OCI-LY7 (cell line): Measurements from ENCODE around the gene C10orf90. TPM values are rescaled to one million over a fixed set of nuclear protein-coding genes. Genes with fewer than 3 reads are reported as not detected.
A peak's percentile ranks its signal among the peaks of the same experiment; 100 is the strongest.

Experiments
- BruUV-seq: library from RNA; stranded (reverse); fragments of 400-500 nt; replicated peaks from 2 replicates; lab custom pipeline; 2021; lab: Mats Ljungman, UMichigan
- CTCF ChIA-PET: fragments of 300-600 bp; sonication (Branson Sonifier 250); formaldehyde crosslinking; loops from one replicate; lab custom pipeline; 2022; ENCODE audit warnings: antibody characterized with exemption; ENCODE audit not compliant: unreplicated experiment; lab: Charles Lee
- POLR2A ChIA-PET: fragments of 300-600 bp; sonication (Branson Sonifier 250); formaldehyde crosslinking; loops from one replicate; lab custom pipeline; 2022; ENCODE audit warnings: antibody characterized with exemption; lab: Charles Lee
- DNase-seq: peaks from one replicate; pipeline ENCODE4 v3.0.0-alpha.2; 2015; ENCODE audit warnings: low spot score
- H2AFZ ChIP-seq: fragments of 200-600 bp; sonication (generic), shearing (Covaris generic); 2 replicates; pipeline ENCODE4 v1.6.1; 2014; ENCODE audit warnings: mild to moderate bottlenecking, antibody characterized with exemption, low read length, moderate library complexity
- H3K27ac ChIP-seq: fragments of 200-600 bp; sonication (generic); 2 replicates; pipeline ENCODE4 v1.5.1; 2014; ENCODE audit warnings: mixed run types, low read depth, mild to moderate bottlenecking, moderate library complexity, low read length, inconsistent platforms; ENCODE audit not compliant: poor library complexity, severe bottlenecking
- H3K36me3 ChIP-seq: fragments of 200-600 bp; sonication (generic); 2 replicates; pipeline ENCODE4 v1.6.1; 2014; ENCODE audit warnings: mild to moderate bottlenecking, antibody characterized with exemption, low read length, moderate library complexity, mixed read lengths; ENCODE audit not compliant: insufficient read depth
- H3K4me1 ChIP-seq: fragments of 200-600 bp; sonication (generic); 2 replicates; pipeline ENCODE4 v1.5.1; 2014; ENCODE audit warnings: mild to moderate bottlenecking, low read length; ENCODE audit not compliant: insufficient read depth, poor library complexity, severe bottlenecking
- H3K4me2 ChIP-seq: fragments of 200-600 bp; sonication (generic); 2 replicates; pipeline ENCODE4 v1.6.1; 2014; ENCODE audit warnings: mild to moderate bottlenecking, low read length
- H3K4me3 ChIP-seq: fragments of 200-600 bp; sonication (generic); 2 replicates; pipeline ENCODE4 v1.5.1; 2014; ENCODE audit warnings: mild to moderate bottlenecking, low read depth, low read length; ENCODE audit not compliant: poor library complexity, severe bottlenecking
- H3K79me2 ChIP-seq: fragments of 200-600 bp; sonication (generic); 2 replicates; pipeline ENCODE4 v1.6.1; 2016; ENCODE audit warnings: low read depth, mild to moderate bottlenecking, low read length, moderate library complexity, mixed read lengths; ENCODE audit not compliant: insufficient read depth
- H3K9me2 ChIP-seq: fragments of 200-600 bp; sonication (generic); 2 replicates; pipeline ENCODE4 v1.6.1; 2016; ENCODE audit warnings: mild to moderate bottlenecking, low read length, mixed read lengths; ENCODE audit not compliant: insufficient read depth
- H3K9me3 ChIP-seq: fragments of 200-600 bp; sonication (generic); 2 replicates; pipeline ENCODE4 v1.6.1; 2014; ENCODE audit warnings: mild to moderate bottlenecking, mixed run types, low read length, mixed read lengths
- H4K20me1 ChIP-seq: fragments of 200-600 bp; sonication (generic); 2 replicates; pipeline ENCODE4 v1.6.1; 2014; ENCODE audit warnings: mild to moderate bottlenecking, antibody characterized with exemption, low read length, moderate library complexity, mixed read lengths; ENCODE audit not compliant: insufficient read depth
- EZH2phosphoT487 ChIP-seq: fragments of 200-600 bp; sonication (generic); IDR thresholded peaks from 2 replicates; pipeline ENCODE4 v1.6.1; 2018; ENCODE audit warnings: low read depth, borderline replicate concordance, mild to moderate bottlenecking, mixed run types, antibody characterized with exemption, low read length, moderate library complexity, mixed read lengths
- intact Hi-C: fragments of 100-400 bp; cut with micrococcal nuclease; formaldehyde crosslinking; loops from one replicate; pipeline ENCODE4 v1.10.0; 2022; ENCODE audit not compliant: unreplicated experiment
- total RNA-seq, 2 experiments: library from RNA; depleted of rRNA in 1 of 2; stranded (reverse); fragments of >200 nt in 1 of 2; shearing (Covaris generic) in 1 of 2; gene quantifications; 2 replicates each; pipeline ENCODE4 v1.2.3, GENCODE V29; 2014 to 2022
- TF ChIP-seq, protein P1 (sequence below): fragments of 200-600 bp; sonication (generic); conservative IDR thresholded peaks from 2 replicates; pipeline ENCODE4 v1.5.1; 2014; ENCODE audit warnings: mild to moderate bottlenecking, antibody characterized with exemption, low read length, moderate library complexity, mixed read lengths

The C10orf90 gene
- total RNA-seq, 2 experiments from 2014 or later = not detected

DNA sequence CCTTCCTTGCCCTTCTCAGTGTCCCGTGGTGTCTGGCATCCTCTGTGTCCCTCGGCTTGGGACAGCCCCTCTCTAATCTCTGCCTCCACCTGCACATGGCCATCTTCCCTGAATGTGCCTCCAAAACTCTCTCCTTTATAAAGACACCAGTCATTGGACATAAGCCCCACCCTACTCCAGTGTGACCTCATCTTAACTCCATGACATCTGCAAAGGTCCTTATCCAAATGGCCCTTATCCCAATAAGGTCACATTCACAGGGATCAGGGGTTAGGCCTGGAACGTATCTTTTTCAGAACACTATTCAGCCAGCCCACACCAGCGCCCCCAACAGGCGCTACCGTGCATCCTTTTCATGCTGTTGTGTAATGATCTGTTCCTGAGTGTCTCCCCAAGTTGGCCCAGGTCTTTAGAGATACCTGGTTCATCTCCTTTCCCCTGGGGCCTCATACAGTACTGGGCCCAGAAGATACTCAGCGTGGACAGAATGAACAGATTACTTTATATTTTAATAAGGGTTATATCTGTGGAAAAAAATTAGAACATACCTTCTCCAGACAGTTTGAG is 149.7 kb downstream of the C10orf90 start:
- no peaks in the 10 kb centered on the region for H3K4me1 ChIP-seq
- BruUV-seq = no TSS peak
- no peaks in the 10 kb centered on the region for H3K79me2 ChIP-seq
- POLR2A ChIA-PET = interaction anchor here (0.6 kb wide), 1 partner anchor 14 kb away, joined by 4 read pairs; no protein-coding TSS in a partner anchor
- H3K27ac ChIP-seq = no peak overlapping the region
- H3K9me3 ChIP-seq = no peaks in the 10 kb centered on the region
- H2AFZ ChIP-seq = no peak overlapping the region
- TF ChIP-seq EZH2phosphoT487 = no peak
- TF ChIP-seq, protein P1, sequence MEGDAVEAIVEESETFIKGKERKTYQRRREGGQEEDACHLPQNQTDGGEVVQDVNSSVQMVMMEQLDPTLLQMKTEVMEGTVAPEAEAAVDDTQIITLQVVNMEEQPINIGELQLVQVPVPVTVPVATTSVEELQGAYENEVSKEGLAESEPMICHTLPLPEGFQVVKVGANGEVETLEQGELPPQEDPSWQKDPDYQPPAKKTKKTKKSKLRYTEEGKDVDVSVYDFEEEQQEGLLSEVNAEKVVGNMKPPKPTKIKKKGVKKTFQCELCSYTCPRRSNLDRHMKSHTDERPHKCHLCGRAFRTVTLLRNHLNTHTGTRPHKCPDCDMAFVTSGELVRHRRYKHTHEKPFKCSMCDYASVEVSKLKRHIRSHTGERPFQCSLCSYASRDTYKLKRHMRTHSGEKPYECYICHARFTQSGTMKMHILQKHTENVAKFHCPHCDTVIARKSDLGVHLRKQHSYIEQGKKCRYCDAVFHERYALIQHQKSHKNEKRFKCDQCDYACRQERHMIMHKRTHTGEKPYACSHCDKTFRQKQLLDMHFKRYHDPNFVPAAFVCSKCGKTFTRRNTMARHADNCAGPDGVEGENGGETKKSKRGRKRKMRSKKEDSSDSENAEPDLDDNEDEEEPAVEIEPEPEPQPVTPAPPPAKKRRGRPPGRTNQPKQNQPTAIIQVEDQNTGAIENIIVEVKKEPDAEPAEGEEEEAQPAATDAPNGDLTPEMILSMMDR = 0 out of 2 replicates have a peak, but pooled peaks have one; percentile 30
- no peaks in the 10 kb centered on the region for H3K9me2 ChIP-seq
- H3K4me3 ChIP-seq = no peak overlapping the region
- H4K20me1 ChIP-seq = no peaks in the 10 kb centered on the region
- no peak for DNase-seq
- H3K4me2 ChIP-seq = no peak overlapping the region
- CTCF ChIA-PET = no interaction called here
- intact Hi-C loops = no loop called here
- no peaks in the 10 kb centered on the region for H3K36me3 ChIP-seq

DNA sequence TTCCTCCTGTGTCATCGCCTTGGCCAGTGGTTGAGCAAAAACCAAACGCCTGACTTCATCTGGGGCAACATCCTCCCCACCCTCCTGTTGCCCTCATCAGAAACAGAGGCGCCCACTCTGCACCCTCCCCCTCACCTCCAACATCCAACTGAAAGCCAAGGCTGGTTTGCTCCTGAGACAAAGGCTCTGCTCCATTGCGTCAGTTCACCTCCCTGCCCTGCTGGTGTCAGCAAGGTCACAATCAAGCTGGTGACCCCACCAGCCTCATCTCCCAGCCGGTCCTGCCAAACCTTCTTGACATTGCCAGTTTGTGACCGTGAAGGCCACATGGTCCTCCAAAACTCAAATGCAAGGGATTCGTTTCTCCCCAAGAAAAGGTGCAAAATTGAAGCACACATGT is 150.5 kb downstream of the C10orf90 start:
- Histone ChIP-seq H2AFZ (no peak overlapping the region), H3K27ac (no peak overlapping the region), H3K9me3 (no peaks in the 10 kb centered on the region), H3K9me2 (no peaks in the 10 kb centered on the region), H3K4me1 (no peaks in the 10 kb centered on the region), H3K36me3 (no peaks in the 10 kb centered on the region), H4K20me1 (no peaks in the 10 kb centered on the region), H3K4me2 (no peak overlapping the region), H3K79me2 (no peaks in the 10 kb centered on the region), H3K4me3 (no peak overlapping the region)
- no peak for TF ChIP-seq EZH2phosphoT487
- TF ChIP-seq, protein P1 = no peak
- CTCF ChIA-PET = interaction anchor here (0.6 kb wide), 1 partner anchor 14 kb away, joined by 3 read pairs; no protein-coding TSS in a partner anchor
- DNase-seq = no peak
- POLR2A ChIA-PET = no interaction called here
- BruUV-seq = no TSS peak
- intact Hi-C loops = no loop called here

DNA sequence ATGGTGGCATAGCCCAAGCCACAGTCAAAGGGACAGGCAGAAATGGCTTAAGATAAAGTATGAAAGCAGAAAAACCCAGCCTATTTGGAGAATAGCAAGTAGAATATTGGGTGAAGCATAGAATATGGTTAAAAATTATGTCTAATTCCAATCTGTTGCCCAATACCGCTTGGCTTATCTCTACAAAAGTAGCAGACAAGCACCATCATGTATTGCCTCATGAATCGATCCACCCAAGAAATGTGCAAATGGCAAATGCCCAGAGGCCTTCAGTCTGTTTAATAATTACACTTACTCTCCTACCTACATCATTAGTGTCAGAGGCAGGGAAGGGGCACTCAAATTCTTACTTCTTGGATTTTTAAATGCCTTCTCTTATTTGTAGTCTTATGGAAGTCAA is 151.3 kb downstream of the C10orf90 start:
- no peaks in the 10 kb centered on the region for H4K20me1 ChIP-seq
- ChIA-PET CTCF (no interaction called here), POLR2A (no interaction called here)
- H3K9me2 ChIP-seq = no peaks in the 10 kb centered on the region
- no peak for DNase-seq
- H3K4me3 ChIP-seq = no peak overlapping the region
- no peaks in the 10 kb centered on the region for H3K4me1 ChIP-seq
- no peaks in the 10 kb centered on the region for H3K36me3 ChIP-seq
- H3K9me3 ChIP-seq = no peaks in the 10 kb centered on the region
- no peak overlapping the region for H2AFZ ChIP-seq
- BruUV-seq = no TSS peak
- TF ChIP-seq EZH2phosphoT487 = no peak
- TF ChIP-seq, protein P1 = no peak
- no peak overlapping the region for H3K4me2 ChIP-seq
- H3K27ac ChIP-seq = no peak overlapping the region
- H3K79me2 ChIP-seq = no peaks in the 10 kb centered on the region
- intact Hi-C loops = no loop called here
